Measurements from ENCODE around the gene DNER. TPM values are rescaled to one million over a fixed set of nuclear protein-coding genes. Genes with fewer than 3 reads are reported as not detected.

DNER gene
- total RNA-seq, 1 donor from 2014 or later = 1.3 TPM

DNA sequence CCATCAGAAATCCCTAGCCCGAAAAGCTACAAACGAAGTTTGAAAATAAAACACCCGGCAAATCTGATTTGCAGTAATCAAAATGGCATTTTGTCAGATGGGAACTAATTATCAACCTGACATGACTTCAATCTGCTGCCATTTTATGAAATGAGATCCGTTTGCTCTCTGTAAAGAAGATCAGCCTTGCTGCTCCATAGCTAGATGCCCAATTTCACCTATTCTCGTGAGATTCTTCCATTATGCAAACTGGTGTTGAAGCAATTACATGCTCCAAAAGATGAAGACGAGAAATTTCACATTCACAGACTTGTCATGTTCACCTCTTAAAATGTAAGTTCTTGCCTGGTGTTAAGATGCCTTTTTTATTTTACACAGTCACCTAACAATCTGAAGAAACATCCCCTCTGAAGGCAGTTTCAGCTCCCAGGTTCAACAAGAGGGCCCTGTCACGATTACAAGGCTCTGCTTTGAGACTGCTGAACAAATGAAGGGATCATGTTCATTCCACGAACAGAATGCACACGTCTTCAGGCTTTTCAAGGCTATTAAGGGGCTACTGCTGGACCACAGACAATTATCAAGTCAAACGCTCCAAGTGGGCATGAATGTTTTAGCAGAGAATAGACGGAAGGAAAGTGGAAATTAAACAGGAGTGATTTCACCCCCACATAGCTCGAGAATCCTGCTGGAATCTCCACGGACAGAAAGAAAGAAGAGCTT, 270.6 kb downstream of the DNER start:
- DNase-seq (ENCODE audit: low spot score) = no peak

GRCh38 chr2:229443141-229443540, 271.2 kb downstream of the DNER start:
- DNase-seq (ENCODE audit: low spot score) = no peak

GRCh38 chr2:229438430-229439159, 275.8 kb downstream of the DNER start:
- no peak for DNase-seq (ENCODE audit: low spot score)

DNA sequence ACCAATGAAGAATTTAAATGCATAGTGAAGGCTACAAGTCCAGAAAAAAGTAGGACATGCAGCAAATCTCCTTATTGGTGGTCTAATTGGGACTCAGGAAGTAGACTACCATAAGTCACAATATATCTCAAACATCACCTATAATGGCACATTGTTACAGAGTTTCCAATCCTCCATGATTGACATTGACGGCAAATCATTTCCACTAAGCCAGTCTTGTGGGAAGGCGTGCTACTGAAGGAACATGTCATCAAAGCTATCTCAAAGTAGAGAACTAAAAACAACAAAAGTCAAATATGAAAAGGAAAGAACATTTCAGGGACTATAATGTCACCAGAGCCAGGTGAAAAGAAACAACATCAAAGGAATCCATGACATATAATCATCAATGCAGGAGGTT, 276.9 kb downstream of the DNER start:
- no peak for DNase-seq (ENCODE audit: low spot score)

DNA sequence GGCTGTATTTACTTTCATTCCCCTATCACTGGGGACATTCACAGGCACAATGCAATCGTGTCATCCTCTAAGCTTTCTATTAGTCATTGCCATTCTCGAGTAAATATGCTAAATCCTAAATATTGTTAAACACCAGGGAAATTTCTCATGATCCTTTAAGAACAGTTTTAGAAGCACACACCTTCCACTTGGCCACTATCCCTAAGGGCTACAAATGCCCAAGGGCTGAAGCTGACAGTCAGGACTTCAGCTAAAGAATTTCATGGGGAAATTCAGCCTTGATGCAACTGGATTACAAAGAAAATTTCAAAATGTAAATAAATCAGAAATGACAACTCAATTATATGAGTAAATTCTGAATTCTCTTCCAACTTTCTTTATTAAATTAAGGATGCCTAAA, 280.2 kb downstream of the DNER start:
- DNase-seq (ENCODE audit: low spot score) = no peak

DNA sequence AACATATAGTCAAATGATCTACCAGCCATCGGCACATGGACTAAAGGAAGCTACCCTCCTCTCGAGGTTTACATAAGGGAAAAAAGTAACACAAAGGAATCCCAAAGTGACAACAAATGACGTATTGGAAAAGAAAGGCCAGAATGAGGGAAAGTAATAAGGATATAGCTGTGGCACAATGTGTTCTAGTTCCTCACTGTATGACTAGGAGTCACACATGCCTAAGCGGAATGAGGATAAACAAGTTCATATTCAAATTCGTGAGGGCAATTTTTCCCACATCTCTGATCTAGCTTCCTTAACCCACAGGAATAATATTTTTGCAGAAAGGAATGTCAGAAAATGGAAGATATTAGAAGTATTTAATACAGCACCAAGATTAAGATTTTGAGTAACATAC, 281.0 kb downstream of the DNER start:
- DNase-seq (ENCODE audit: low spot score) = no peak

- DNase-seq (ENCODE audit: low spot score) = no peak
Observed at GRCh38 chr2:229431327-229431954, 282.9 kb downstream of the DNER start.

GRCh38 chr2:229429589-229429988, 284.8 kb downstream of the DNER start:
- DNase-seq (ENCODE audit: low spot score) = no peak

DNA sequence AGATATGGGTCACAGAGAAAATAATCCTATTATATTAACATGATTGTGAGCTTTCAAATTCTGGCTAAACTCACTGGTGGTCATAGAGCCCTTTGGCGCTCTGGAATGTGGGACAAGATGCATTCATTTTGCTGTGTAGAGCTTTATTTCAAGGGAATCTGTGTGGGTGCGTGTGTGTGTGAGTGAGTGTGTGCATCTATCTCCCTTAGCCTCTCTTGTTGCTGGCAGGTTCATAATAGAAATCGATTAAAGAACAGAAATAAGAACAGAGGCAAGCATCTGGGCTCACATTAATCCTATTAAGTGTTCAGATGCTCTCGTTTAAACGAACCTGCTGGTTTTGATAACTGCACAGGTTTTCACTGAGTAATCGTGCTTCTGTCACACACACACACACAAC, 287.9 kb downstream of the DNER start:
- no peak for DNase-seq (ENCODE audit: low spot score)

GRCh38 chr2:229425598-229425997, 288.8 kb downstream of the DNER start:
- DNase-seq (ENCODE audit: low spot score) = no peak

- DNase-seq (ENCODE audit: low spot score) = no peak
Observed at GRCh38 chr2:229422063-229422462, 292.3 kb downstream of the DNER start.

DNA sequence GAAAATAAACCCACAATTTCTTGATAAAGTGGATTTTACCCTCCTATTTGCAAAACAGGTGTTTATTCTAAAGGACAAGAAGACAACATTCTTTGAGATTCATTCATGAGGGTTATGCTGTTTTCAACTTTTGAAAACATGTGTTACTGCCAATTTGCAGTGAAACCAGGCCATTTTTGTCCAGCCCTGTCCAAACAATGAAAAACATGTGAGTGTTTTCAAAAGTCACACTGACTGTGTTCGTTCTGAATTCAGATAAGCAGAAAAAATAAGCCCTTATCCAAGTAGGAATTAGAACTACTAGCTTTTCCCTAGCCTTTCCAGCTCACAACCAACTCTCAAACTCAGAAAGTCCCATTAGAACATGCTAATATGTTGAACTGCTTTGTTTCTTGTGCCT, 295.2 kb downstream of the DNER start:
- no peak for DNase-seq (ENCODE audit: low spot score)

DNA sequence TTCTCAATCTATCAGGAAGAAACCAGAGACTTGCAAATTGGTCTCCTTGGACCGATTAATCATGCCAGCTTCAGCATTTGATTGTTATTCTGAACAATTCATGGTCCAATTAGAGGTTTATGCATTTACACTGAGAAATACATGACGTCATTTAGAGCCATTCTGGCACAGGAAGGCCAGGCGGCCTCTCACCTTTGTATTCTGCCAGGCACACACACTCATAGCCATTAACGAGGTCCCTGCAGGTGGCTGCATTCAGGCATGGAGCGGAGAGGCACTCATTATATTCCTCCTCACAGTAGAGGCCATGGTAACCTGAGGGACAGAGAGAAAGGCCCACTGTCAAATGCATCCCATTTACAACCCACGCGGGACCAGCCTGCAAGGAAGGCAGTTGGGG, 296.4 kb downstream of the DNER start:
- DNase-seq (ENCODE audit: low spot score) = no peak

DNA sequence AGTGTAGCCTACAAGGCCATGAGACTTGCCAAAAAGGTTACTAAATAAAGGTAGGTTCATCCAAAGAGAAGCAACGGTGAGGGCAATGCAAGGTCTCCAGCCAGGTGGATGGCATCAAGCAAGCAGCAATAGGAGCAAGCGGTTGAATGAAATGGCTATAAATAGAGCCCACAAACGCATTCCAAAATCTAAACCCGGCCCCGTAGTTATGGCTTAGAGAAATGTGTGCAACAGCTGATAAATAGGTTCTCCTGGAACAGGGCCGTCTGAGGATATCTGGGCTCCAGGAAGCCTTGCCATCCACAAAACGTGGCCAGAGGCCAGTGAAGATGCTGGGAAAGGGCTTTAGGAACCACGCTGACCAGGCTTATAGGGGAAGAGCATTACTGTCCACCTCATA, 297.2 kb downstream of the DNER start:
- no peak for DNase-seq (ENCODE audit: low spot score)

DNA sequence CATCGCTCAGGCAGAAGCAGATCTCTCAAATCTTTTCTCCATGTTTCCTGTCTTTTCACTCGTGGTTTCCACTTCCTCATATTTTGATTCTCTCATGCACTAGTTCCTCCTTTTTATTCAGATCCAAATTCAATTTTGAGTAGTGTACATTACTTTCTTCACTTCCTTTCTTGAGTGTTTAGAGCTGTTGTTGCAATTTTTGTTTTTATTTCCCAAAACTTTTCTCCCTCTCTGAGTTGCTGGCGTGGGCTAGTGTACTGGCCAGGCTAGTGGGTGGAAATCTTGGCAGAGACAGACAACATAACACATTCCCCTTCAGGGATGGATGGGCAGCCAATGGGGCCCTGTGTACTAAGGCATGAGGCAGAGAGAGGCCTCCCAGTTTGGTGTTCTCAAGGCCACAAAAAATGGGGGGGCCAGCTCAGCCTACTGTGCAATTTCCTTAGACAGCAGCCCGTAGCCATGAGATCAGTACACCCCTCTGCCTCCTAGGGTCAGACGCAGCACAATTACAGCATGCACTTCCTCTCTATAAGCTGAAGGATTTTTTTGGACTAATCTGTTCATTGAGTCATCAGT, 298.1 kb downstream of the DNER start:
- DNase-seq (ENCODE audit: low spot score) = no peak

GRCh38 chr2:229414631-229415030, 299.7 kb downstream of the DNER start:
- no peak for DNase-seq (ENCODE audit: low spot score)

DNA sequence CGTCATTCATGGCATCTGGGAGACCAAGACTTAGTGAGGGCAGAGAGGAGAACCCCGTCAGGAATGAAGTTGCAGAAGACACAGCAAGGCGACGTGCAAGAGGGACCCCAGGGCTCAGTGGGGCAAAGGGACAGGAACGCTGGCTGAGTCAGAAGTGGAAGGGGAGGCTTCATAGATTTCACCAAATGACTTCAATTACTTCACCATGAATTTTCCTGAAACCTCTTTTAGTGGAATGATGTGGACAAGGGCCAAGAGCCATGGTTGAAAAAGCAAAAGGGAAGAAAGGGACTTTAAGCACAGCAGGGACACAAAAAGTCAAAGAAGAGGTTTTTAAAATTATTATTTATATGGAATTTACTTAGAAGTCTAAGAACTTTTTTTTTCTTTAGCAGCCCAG, 301.7 kb downstream of the DNER start:
- no peak for DNase-seq (ENCODE audit: low spot score)

DNA sequence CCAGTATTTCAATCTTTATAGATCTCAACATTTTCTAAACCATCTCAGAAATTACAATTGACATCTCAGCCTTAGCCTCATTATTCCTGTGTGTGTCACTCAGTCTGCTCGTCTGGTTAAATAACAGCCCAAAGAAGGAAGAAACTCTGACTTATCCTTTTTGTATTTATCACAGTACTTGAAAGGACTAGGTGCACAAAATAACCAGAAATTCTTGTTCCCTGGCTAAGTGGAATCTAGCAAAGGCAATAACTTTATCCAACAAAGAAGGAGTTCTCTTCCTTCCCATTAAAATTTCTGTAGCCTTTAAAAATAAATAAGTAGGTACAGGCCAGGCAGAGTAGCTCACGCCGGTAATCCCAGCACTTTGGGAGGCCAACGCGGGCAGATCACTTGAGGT, 303.4 kb downstream of the DNER start:
- no peak for DNase-seq (ENCODE audit: low spot score)

DNA sequence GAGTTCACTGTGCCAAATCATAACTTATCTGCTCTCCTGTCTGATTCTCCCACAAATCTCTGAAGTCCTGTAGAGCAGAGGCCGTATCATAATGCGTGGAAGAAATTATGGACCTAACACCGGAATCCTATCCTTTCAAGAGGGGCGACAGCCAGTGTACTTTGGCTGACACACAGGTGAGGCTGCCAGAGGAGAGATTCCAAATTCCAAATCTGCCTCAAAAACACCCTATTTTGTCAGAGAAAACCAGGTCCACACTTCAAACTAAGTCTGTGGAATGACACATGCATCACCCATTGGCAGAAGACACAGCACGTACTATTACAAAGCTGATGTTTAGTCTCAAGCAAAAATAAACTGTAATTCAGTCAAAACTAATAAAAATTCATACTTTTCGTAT, 304.1 kb downstream of the DNER start:
- DNase-seq (ENCODE audit: low spot score) = no peak

GRCh38 chr2:229409751-229410181, 304.6 kb downstream of the DNER start:
- DNase-seq (ENCODE audit: low spot score) = no peak

- no peak for DNase-seq (ENCODE audit: low spot score)
Observed at GRCh38 chr2:229408962-229409361, 305.4 kb downstream of the DNER start.

DNA sequence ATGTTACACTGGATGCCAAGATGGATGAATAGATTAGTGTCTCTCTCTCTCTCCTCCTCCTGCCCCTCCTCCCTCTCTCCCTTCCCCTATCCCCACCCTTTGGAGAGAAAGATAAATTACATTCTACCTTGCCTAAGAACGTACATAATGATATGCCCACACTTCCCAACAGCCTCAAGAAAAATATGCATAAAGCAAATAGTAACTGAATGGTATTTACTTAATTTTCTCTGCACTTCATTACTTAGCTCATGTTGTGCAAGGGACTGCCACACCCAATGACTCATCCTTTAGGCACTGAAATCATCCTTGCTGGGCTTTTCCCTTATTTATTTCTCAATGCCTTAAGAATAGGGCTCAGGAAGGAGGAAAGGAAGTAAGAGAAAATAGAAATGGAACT, 306.0 kb downstream of the DNER start:
- no peak for DNase-seq (ENCODE audit: low spot score)
